Measurements from ENCODE around the gene STAC3. TPM values are rescaled to one million over a fixed set of nuclear protein-coding genes. Genes with fewer than 3 reads are reported as not detected.

The STAC3 gene
- total RNA-seq, 1 donor from 2014 or later, result 5.1 TPM

- H3F3A ChIP-seq (ENCODE audit: low read depth), result peaks cover 31% of the 10 kb centered on the region
- no peaks in the 10 kb centered on the region for H3K79me2 ChIP-seq (ENCODE audit: low read depth)
- no peak overlapping the region for H2AFZ ChIP-seq (replicated peaks)
- H3K4me2 ChIP-seq, result no peak overlapping the region
- no peak for DNase-seq (ENCODE audit: low spot score)
- no peak overlapping the region for H3K4me3 Mint-ChIP-seq
- H4K20me1 ChIP-seq (ENCODE audit: low read depth), result peaks cover 18% of the 10 kb centered on the region
- H3K36me3 ChIP-seq, result no peaks in the 10 kb centered on the region
- peaks cover 22% of the 10 kb centered on the region for H3K36me3 Mint-ChIP-seq
- H3K4me1 Mint-ChIP-seq, result peaks cover 28% of the 10 kb centered on the region
- no peaks in the 10 kb centered on the region for H3K27me3 ChIP-seq
- H3K27me3 Mint-ChIP-seq (ENCODE audit: insufficient read depth, low read depth), result peaks cover 5% of the 10 kb centered on the region
- H3K4me1 ChIP-seq, result peaks cover 34% of the 10 kb centered on the region
- H3K9me3 ChIP-seq (ENCODE audit: low read depth), result no peaks in the 10 kb centered on the region
- no peak overlapping the region for H3K27ac ChIP-seq
- TF ChIP-seq CTCF (IDR thresholded peaks at IDR 0.05), result no peak
- TF ChIP-seq EZH2phosphoT487 (IDR thresholded peaks at IDR 0.05), result no peak
- TF ChIP-seq EZH2 (IDR thresholded peaks at IDR 0.05), result no peak
- H3K9me3 Mint-ChIP-seq, result no peaks in the 10 kb centered on the region
- H3K4me3 ChIP-seq, result no peak overlapping the region
- no peak overlapping the region for H3K27ac Mint-ChIP-seq
- H3K9ac ChIP-seq, result no peak overlapping the region
Measured at GRCh38 chr12:57258977-57259970, 8.3 kb upstream of the STAC3 start.

GRCh38 chr12:57255916-57256315 is 4.9 kb upstream of the STAC3 start:
- Histone ChIP-seq H3K4me2 (no peak overlapping the region), H3K9ac (no peak overlapping the region), H4K20me1 (ENCODE audit: low read depth) (peaks cover 6% of the 10 kb centered on the region), H3K27ac (no peak overlapping the region), H3K79me2 (ENCODE audit: low read depth) (no peaks in the 10 kb centered on the region), H3K9me3 (ENCODE audit: low read depth) (no peaks in the 10 kb centered on the region), H3K27me3 (no peaks in the 10 kb centered on the region), H3K36me3 (no peaks in the 10 kb centered on the region), H3K4me1 (peaks cover 10% of the 10 kb centered on the region), H3K4me3 (no peak overlapping the region), H2AFZ (replicated peaks) (no peak overlapping the region), H3F3A (ENCODE audit: low read depth) (peaks cover 7% of the 10 kb centered on the region)
- TF ChIP-seq CTCF (IDR thresholded peaks at IDR 0.05), result no peak
- Mint-ChIP-seq H3K4me1 (peaks cover 8% of the 10 kb centered on the region), H3K27ac (no peak overlapping the region), H3K9me3 (no peaks in the 10 kb centered on the region), H3K4me3 (no peak overlapping the region), H3K36me3 (peaks cover 19% of the 10 kb centered on the region), H3K27me3 (ENCODE audit: insufficient read depth, low read depth) (peaks cover 5% of the 10 kb centered on the region)
- DNase-seq (ENCODE audit: low spot score), result no peak

- Histone ChIP-seq H3K4me2 (no peak overlapping the region), H3K9ac (no peak overlapping the region), H3K36me3 (no peaks in the 10 kb centered on the region), H3K79me2 (ENCODE audit: low read depth) (no peaks in the 10 kb centered on the region), H3K4me1 (peaks cover 5% of the 10 kb centered on the region), H4K20me1 (ENCODE audit: low read depth) (no peaks in the 10 kb centered on the region), H3K4me3 (no peak overlapping the region), H3F3A (ENCODE audit: low read depth) (peaks cover 3% of the 10 kb centered on the region), H3K27ac (no peak overlapping the region), H2AFZ (replicated peaks) (no peak overlapping the region), H3K27me3 (no peaks in the 10 kb centered on the region), H3K9me3 (ENCODE audit: low read depth) (no peaks in the 10 kb centered on the region)
- no peak overlapping the region for H3K27ac Mint-ChIP-seq
- H3K27me3 Mint-ChIP-seq (ENCODE audit: insufficient read depth, low read depth), result peaks cover 4% of the 10 kb centered on the region
- no peak overlapping the region for H3K4me3 Mint-ChIP-seq
- H3K4me1 Mint-ChIP-seq, result peaks cover 3% of the 10 kb centered on the region
- H3K36me3 Mint-ChIP-seq, result peaks cover 19% of the 10 kb centered on the region
- DNase-seq (ENCODE audit: low spot score), result no peak
- TF ChIP-seq EZH2phosphoT487 (IDR thresholded peaks at IDR 0.05) (no peak), EZH2 (IDR thresholded peaks at IDR 0.05) (no peak), CTCF (IDR thresholded peaks at IDR 0.05) (no peak)
- no peaks in the 10 kb centered on the region for H3K9me3 Mint-ChIP-seq
Measured at GRCh38 chr12:57254506-57255280, 3.7 kb upstream of the STAC3 start.

All from neural progenitor cell (in vitro differentiated cells).